AG04450 (cell line): Measurements from ENCODE around the gene F13B. TPM values are rescaled to one million over a fixed set of nuclear protein-coding genes. Genes with fewer than 3 reads are reported as not detected.
"Not testable (repeated sequence)": the region's sequence is repeated elsewhere in the genome, so short reads cannot be mapped to it uniquely, and the experiment has no call there.

Experiments used
- CTCF ChIA-PET: fragments of 300-600, 350-600 bp; formaldehyde crosslinking; extraction: SDS; loops from one replicate; lab custom pipeline; 2022; ENCODE audit warnings: antibody characterized with exemption, inconsistent platforms; lab: Charles Lee
- POLR2A ChIA-PET: fragments of 350-600 bp; formaldehyde crosslinking; extraction: SDS; loops from one replicate; lab custom pipeline; 2021; ENCODE audit warnings: antibody characterized with exemption, inconsistent platforms; lab: Yijun Ruan, JAX
- DNase-seq: peaks from one replicate; pipeline ENCODE4 v3.0.0-alpha.2; 2011; ENCODE audit warnings: low read depth, low spot score
- H3K27ac ChIP-seq: one replicate; pipeline ENCODE4 v1.5.1; 2012; ENCODE audit warnings: low read depth, low read length, control low read depth
- H3K27me3 ChIP-seq: one replicate; pipeline ENCODE4 v1.6.0; 2012; ENCODE audit warnings: low read length; ENCODE audit not compliant: control insufficient read depth, insufficient read depth
- H3K4me3 ChIP-seq: 2 replicates; pipeline ENCODE4 v1.5.1; 2011; ENCODE audit warnings: mild to moderate bottlenecking, low read depth, low read length, control low read depth
- H3K9me3 ChIP-seq: 2 replicates; pipeline ENCODE4 v1.5.1; 2012; ENCODE audit warnings: low read length; ENCODE audit not compliant: control insufficient read depth, insufficient read depth
- CTCF ChIP-seq: IDR thresholded peaks from 2 replicates; pipeline ENCODE4 v1.5.1; 2011; ENCODE audit warnings: low read depth, low read length, control low read depth, inconsistent platforms
- polyA plus RNA-seq: library from polyadenylated mRNA; depleted of rRNA; stranded (reverse); fragments of >200 nt; gene quantifications from 2 replicates; pipeline ENCODE4 v1.2.3, GENCODE V29; 2011

Gene F13B
- polyA plus RNA-seq, 1 experiment = not detected

DNA sequence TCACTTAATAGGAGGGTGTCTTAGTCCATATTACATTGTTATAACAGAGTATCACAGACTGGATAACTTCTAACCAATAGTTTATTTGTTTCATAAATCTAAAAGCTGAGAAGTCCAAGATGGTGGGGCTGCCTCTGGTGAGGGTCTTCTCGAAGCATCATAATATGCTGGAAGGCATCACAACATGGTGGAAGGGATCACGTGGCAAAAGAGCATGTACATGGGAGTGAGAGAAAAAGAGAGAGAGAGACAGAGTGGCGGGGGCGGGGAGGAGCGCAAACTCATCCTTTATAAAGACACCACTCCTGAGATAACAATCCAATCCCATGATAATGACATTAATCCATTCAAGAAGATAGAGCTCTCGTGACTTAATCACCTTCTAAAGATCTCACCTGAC is 58.2 kb downstream of the F13B start:
- Histone ChIP-seq H3K4me3 (no peak overlapping the region), H3K27ac (no peak overlapping the region), H3K9me3 (no peaks in the 10 kb centered on the region), H3K27me3 (no peaks in the 10 kb centered on the region)
- no peak for TF ChIP-seq CTCF
- ChIA-PET POLR2A (no interaction called here), CTCF (no interaction called here)
- DNase-seq = no peak

- no peak overlapping the region for H3K4me3 ChIP-seq
- DNase-seq = no peak
- H3K27ac ChIP-seq = no peak overlapping the region
- TF ChIP-seq CTCF = no peak
- no peaks in the 10 kb centered on the region for H3K9me3 ChIP-seq
- H3K27me3 ChIP-seq = no peaks in the 10 kb centered on the region
- CTCF ChIA-PET = no interaction called here
- POLR2A ChIA-PET = no interaction called here
These were observed 63.9 kb downstream of the F13B start for GRCh38 chr1:197003132-197003531.

GRCh38 chr1:197001828-197002227 is 65.2 kb downstream of the F13B start:
- no peaks in the 10 kb centered on the region for H3K9me3 ChIP-seq
- H3K27me3 ChIP-seq = no peaks in the 10 kb centered on the region
- ChIA-PET POLR2A (no interaction called here), CTCF (no interaction called here)
- no peak for DNase-seq
- H3K4me3 ChIP-seq = no peak overlapping the region
- no peak overlapping the region for H3K27ac ChIP-seq
- TF ChIP-seq CTCF = no peak

- TF ChIP-seq CTCF = no peak
- no peak overlapping the region for H3K27ac ChIP-seq
- ChIA-PET POLR2A (no interaction called here), CTCF (no interaction called here)
- no peak for DNase-seq
- no peaks in the 10 kb centered on the region for H3K27me3 ChIP-seq
- H3K4me3 ChIP-seq = no peak overlapping the region
- no peaks in the 10 kb centered on the region for H3K9me3 ChIP-seq
These were observed 69.6 kb downstream of the F13B start for GRCh38 chr1:196997423-196997822.

DNA sequence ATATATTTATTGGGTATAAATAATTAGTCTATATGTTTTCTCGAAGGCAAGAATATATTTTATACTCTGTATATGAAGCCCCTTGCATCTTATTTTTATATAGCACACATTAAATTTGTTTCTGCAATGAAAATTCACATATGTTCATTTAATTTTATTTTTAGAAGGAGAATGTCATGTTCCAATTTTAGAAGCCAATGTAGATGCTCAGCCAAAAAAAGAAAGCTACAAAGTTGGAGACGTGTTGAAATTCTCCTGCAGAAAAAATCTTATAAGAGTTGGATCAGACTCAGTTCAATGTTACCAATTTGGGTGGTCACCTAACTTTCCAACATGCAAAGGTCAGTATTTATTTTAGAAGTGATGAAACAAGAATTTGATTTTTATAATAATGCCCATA is 73.1 kb downstream of the F13B start:
- Histone ChIP-seq H3K4me3 (no peak overlapping the region), H3K9me3 (no peaks in the 10 kb centered on the region), H3K27me3 (no peaks in the 10 kb centered on the region), H3K27ac (no peak overlapping the region)
- POLR2A ChIA-PET = no interaction called here
- CTCF ChIA-PET = no interaction called here
- no peak for DNase-seq
- no peak for TF ChIP-seq CTCF

GRCh38 chr1:196991919-196992651 is 75.0 kb downstream of the F13B start:
- CTCF ChIA-PET, POLR2A ChIA-PET, H3K27ac ChIP-seq, H3K27me3 ChIP-seq, DNase-seq, H3K9me3 ChIP-seq, H3K4me3 ChIP-seq: not testable (repeated sequence)
